Breast epithelium (tissue), 3 donors: ENCODE measurements around the gene RAB7B.

ENCODE experiments used
- POLR2AphosphoS5 ChIP-seq, 3 donors: sonication (generic); formaldehyde crosslinking; IDR thresholded peaks; one replicate each; pipeline ENCODE4 v1.6.1; 2017; ENCODE audit warnings: antibody characterized with exemption in 3 of 3
- TF ChIP-seq, protein P1 (sequence below), 3 donors: fragments of 450-650 bp; IDR thresholded peaks; one replicate each; pipeline ENCODE4 v1.5.1; 2016 to 2017; ENCODE audit warnings: antibody characterized with exemption in 3 of 3, mild to moderate bottlenecking in 3 of 3, moderate library complexity in 3 of 3

DNA sequence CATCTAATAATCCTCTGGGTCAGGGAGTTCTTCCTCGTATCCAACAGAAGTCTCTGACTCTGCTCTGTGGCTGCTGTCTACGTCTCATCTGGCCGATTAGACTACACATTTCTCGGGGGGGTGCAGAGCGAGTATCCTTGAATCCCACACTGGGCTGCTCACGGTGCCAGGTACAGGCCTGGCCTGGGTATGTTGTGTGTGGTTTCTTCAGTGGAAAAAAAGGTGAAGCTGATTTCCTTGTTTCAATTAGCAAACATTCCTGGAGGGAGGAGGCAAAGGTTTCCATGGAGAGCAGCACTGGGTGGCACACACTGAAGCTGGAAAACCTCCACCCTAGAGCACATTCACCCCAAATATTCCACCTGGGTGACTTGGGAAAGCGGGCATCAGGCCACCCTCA is 2.0 kb upstream of the RAB7B start:
- TF ChIP-seq, protein P1, sequence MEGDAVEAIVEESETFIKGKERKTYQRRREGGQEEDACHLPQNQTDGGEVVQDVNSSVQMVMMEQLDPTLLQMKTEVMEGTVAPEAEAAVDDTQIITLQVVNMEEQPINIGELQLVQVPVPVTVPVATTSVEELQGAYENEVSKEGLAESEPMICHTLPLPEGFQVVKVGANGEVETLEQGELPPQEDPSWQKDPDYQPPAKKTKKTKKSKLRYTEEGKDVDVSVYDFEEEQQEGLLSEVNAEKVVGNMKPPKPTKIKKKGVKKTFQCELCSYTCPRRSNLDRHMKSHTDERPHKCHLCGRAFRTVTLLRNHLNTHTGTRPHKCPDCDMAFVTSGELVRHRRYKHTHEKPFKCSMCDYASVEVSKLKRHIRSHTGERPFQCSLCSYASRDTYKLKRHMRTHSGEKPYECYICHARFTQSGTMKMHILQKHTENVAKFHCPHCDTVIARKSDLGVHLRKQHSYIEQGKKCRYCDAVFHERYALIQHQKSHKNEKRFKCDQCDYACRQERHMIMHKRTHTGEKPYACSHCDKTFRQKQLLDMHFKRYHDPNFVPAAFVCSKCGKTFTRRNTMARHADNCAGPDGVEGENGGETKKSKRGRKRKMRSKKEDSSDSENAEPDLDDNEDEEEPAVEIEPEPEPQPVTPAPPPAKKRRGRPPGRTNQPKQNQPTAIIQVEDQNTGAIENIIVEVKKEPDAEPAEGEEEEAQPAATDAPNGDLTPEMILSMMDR (IDR thresholded peaks at IDR 0.05): no peak
- no peak for TF ChIP-seq POLR2AphosphoS5 (IDR thresholded peaks at IDR 0.05)
